Effector memory CD4-positive, alpha-beta T cell (primary cell): ENCODE measurements around the gene PI4KB.
A peak's percentile ranks its signal among the peaks of the same experiment; 100 is the strongest.
"Not testable (repeated sequence)": the region's sequence is repeated elsewhere in the genome, so short reads cannot be mapped to it uniquely, and the experiment has no call there.

Source experiments
- DNase-seq, 3 donors: peaks; one replicate each; pipeline ENCODE4 v3.0.0-alpha.2; 2020
- H3K27ac ChIP-seq: 2 replicates; pipeline ENCODE4 v1.7.0; 2013; ENCODE audit warnings: mild to moderate bottlenecking, low read length, moderate library complexity; ENCODE audit not compliant: insufficient read depth, poor library complexity, severe bottlenecking
- H3K27me3 ChIP-seq: replicated peaks from 2 replicates; pipeline ENCODE4 v1.7.0; 2013; ENCODE audit warnings: mild to moderate bottlenecking, low read length; ENCODE audit not compliant: insufficient read depth, control insufficient read depth, poor library complexity, severe bottlenecking
- H3K36me3 ChIP-seq: 2 replicates; pipeline ENCODE4 v1.7.0; 2013; ENCODE audit warnings: mild to moderate bottlenecking, low read length, moderate library complexity; ENCODE audit not compliant: control insufficient read depth, insufficient read depth
- H3K4me1 ChIP-seq: 2 replicates; pipeline ENCODE4 v1.7.0; 2013; ENCODE audit warnings: low read length, mild to moderate bottlenecking; ENCODE audit not compliant: control insufficient read depth, insufficient read depth, poor library complexity, severe bottlenecking
- H3K4me3 ChIP-seq: 2 replicates; pipeline ENCODE4 v1.7.0; 2013; ENCODE audit warnings: low read length, low read depth, mild to moderate bottlenecking; ENCODE audit not compliant: insufficient read depth, poor library complexity, severe bottlenecking
- H3K9me3 ChIP-seq: 2 replicates; pipeline ENCODE4 v1.7.0; 2013; ENCODE audit warnings: mild to moderate bottlenecking, low read length, moderate library complexity; ENCODE audit not compliant: control insufficient read depth

The PI4KB gene

DNA sequence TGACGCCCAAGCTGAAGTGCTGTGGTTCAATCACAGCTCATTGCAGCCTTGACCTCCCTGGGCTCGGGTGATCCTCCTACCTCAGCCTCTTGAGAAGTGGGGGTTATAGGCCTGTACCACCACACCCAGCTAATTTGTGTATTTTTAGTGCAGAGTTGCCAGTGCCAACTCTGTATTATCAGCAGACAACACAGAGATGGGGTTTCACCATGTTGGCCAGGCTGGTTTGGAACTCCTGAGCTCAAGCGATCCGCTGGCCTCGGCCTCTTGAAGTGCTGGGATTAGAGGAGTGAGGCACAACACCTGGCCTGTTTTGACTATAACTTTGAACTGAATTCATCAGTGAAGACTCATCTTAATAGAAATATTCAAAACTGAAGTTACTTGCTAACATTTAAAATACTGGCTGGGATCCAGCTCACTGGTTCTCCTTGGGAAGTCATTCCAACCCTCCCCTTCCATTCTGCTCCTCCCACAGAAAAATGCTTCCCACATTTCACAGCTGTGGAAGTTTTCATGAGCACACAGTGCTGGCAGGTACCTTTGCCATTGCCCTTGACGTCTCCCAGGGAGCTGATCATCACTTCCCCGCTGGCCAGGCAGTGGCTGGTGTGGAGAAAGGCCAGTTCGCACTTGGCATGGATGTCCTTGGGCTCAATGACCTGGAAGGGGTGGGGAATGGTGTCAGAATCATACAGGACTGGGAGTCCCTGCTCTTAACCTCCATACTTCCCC is 40.6 kb upstream of the PI4KB start:
- Histone ChIP-seq H3K36me3 (no peaks in the 10 kb centered on the region), H3K27me3 (no peaks in the 10 kb centered on the region), H3K9me3 (no peaks in the 10 kb centered on the region), H3K4me3 (no peak overlapping the region), H3K27ac (no peak overlapping the region), H3K4me1 (no peaks in the 10 kb centered on the region)
- no peak for DNase-seq

- DNase-seq: no peak
- Histone ChIP-seq H3K4me3 (no peak overlapping the region), H3K36me3 (no peaks in the 10 kb centered on the region)
These were observed 37.8 kb upstream of the PI4KB start for GRCh38 chr1:151364996-151365395.

GRCh38 chr1:151362308-151363155 is 35.3 kb upstream of the PI4KB start:
- no peak overlapping the region for H3K27ac ChIP-seq
- H3K4me3 ChIP-seq: no peak overlapping the region
- H3K27me3 ChIP-seq: no peaks in the 10 kb centered on the region
- H3K36me3 ChIP-seq: no peaks in the 10 kb centered on the region
- no peaks in the 10 kb centered on the region for H3K9me3 ChIP-seq
- no peaks in the 10 kb centered on the region for H3K4me1 ChIP-seq
- DNase-seq: no peak

More at GRCh38 chr1:151364996-151365395, 37.8 kb upstream of the PI4KB start:
- Histone ChIP-seq H3K27me3 (no peaks in the 10 kb centered on the region), H3K9me3 (no peaks in the 10 kb centered on the region), H3K4me1 (no peaks in the 10 kb centered on the region), H3K27ac (no peak overlapping the region)

GRCh38 chr1:151361883-151362282 is 34.7 kb upstream of the PI4KB start:
- H3K4me1 ChIP-seq: no peaks in the 10 kb centered on the region
- no peak for DNase-seq
- no peak overlapping the region for H3K4me3 ChIP-seq
- H3K36me3 ChIP-seq: no peaks in the 10 kb centered on the region
- H3K27me3 ChIP-seq: no peaks in the 10 kb centered on the region
- no peak overlapping the region for H3K27ac ChIP-seq
- no peaks in the 10 kb centered on the region for H3K9me3 ChIP-seq

DNA sequence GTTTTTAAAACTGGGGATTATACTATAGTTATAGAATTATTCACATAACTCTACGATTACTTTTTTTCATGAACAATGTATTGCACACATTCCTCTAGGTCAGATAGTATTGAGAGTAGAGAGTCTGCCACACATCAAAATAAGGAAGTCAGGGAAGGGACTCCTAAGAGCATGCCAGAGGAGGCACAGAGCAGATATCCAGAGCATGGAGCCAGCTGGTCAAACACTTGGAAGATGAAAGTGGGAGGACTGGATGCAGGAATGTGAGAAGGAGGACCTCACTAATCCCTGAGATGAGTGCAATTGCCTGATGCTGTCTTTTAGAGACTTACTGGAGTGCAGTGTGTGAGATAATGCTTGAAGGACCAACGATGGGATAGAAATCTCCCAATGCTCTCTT is 29.5 kb upstream of the PI4KB start:
- Histone ChIP-seq H3K27ac (no peak overlapping the region), H3K27me3 (no peaks in the 10 kb centered on the region), H3K36me3 (no peaks in the 10 kb centered on the region), H3K4me3 (no peak overlapping the region), H3K4me1 (no peaks in the 10 kb centered on the region), H3K9me3 (no peaks in the 10 kb centered on the region)
- no peak for DNase-seq

- Histone ChIP-seq H3K36me3 (no peaks in the 10 kb centered on the region), H3K4me1 (peaks cover 4% of the 10 kb centered on the region), H3K9me3 (no peaks in the 10 kb centered on the region), H3K27ac (no peak overlapping the region), H3K4me3 (no peak overlapping the region), H3K27me3 (no peaks in the 10 kb centered on the region)
- no peak for DNase-seq
These were observed 25.0 kb upstream of the PI4KB start for GRCh38 chr1:151352021-151352718.

DNA sequence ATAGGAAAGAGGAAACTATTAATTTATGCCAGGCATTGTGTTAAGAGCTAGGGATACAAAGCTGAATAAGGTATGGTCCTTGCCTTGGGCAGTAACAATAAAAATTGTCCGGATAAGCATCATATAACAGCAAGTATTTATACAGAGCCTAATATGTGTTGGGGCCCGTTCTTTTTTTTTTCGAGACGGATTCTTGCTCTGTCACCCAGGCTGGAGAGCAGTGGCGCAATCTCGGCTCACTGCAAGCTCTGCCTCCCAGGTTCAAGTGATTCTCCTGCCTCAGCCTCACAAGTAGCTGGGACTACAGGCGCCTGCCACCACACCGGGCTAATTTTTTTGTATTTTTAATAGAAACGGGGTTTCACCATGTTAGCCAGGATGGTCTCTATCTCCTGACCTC is 23.1 kb upstream of the PI4KB start:
- H3K9me3 ChIP-seq, H3K36me3 ChIP-seq, H3K4me3 ChIP-seq, DNase-seq, H3K27ac ChIP-seq, H3K27me3 ChIP-seq: not testable (repeated sequence)
- peaks cover 10% of the 10 kb centered on the region for H3K4me1 ChIP-seq

DNA sequence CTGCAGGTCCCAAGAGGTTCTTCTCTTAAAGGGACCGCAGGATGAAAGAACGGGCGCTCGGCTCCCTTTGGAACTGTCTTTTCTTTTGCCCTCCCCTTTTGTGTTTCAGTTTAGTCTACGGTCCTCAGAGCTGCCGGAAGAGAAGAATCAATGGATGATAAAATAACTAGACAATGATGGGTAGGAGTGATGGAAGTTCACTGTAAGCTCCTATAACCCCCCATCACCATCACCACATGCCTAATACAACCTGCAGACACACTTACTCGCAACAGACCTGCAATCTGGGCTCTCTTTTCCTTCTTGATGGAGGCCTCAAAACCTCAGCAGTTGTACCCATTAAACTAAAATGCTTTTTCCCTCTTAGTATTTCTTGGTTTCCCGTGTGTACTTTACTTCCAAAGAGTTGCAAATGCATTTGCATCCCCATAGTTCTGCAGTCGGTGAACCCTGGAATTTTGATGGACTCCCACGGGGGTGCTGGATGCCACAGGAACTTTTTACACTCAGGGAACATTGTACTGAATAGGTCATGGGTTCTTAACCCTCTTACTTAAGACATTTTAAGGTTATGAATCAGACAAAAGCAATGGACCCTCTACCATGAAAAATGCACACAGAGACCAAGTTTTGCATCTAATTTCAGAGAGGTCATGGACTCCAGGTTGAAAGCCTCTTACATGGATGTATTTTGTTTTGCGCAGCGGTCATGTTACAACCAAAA is 20.5 kb upstream of the PI4KB start:
- peaks cover 10% of the 10 kb centered on the region for H3K4me1 ChIP-seq
- H3K27me3 ChIP-seq: no peaks in the 10 kb centered on the region
- peak overlapping the region; percentile 97 for H3K27ac ChIP-seq
- peak overlapping the region; percentile 39 for H3K4me3 ChIP-seq
- H3K9me3 ChIP-seq: no peaks in the 10 kb centered on the region
- H3K36me3 ChIP-seq: peaks cover 22% of the 10 kb centered on the region
- no peak for DNase-seq

- Histone ChIP-seq H3K27me3 (no peaks in the 10 kb centered on the region), H3K36me3 (peaks cover 29% of the 10 kb centered on the region), H3K4me3 (peak within 1 kb of the TSS; percentile 82), H3K4me1 (peaks cover 10% of the 10 kb centered on the region), H3K9me3 (no peaks in the 10 kb centered on the region), H3K27ac (peak within 1 kb of the TSS; percentile 97)
- peak; percentile 92 to 94 (median 94) for DNase-seq
These were observed 19.7 kb upstream of the PI4KB start, which contains the start of gene RFX5 for GRCh38 chr1:151346769-151347522. Gene RFX5 (minus strand): TSS chr1:151347252. CDS start chr1:151346320, 932 bp downstream.
